Colonic mucosa (tissue), 4 donors: ENCODE measurements around the gene OR51T1. TPM values are rescaled to one million over a fixed set of nuclear protein-coding genes. Genes with fewer than 3 reads are reported as not detected.

Experiments used
- DNase-seq: peaks from one replicate; pipeline ENCODE4 v3.0.0-alpha.2; 2020
- H3K27ac ChIP-seq: fragments of 200-600 bp; one replicate; pipeline ENCODE4 v1.8.0; 2021
- H3K27me3 ChIP-seq: fragments of 200-600 bp; one replicate; pipeline ENCODE4 v1.8.0; 2021
- H3K36me3 ChIP-seq: fragments of 200-600 bp; one replicate; pipeline ENCODE4 v1.8.0; 2021
- H3K4me1 ChIP-seq: fragments of 200-600 bp; one replicate; pipeline ENCODE4 v1.8.0; 2021; ENCODE audit warnings: mild to moderate bottlenecking
- H3K4me3 ChIP-seq: fragments of 200-600 bp; one replicate; pipeline ENCODE4 v1.8.0; 2021
- H3K9ac ChIP-seq, 2 donors: one replicate each; pipeline ENCODE4 v1.7.0; 2013; ENCODE audit warnings: control low read depth in 2 of 2, low read depth in 2 of 2, low read length in 2 of 2
- H3K9me3 ChIP-seq: fragments of 200-600 bp; one replicate; pipeline ENCODE4 v1.8.0; 2021
- CTCF ChIP-seq: fragments of 200-600 bp; IDR thresholded peaks from one replicate; pipeline ENCODE4 v1.8.0; 2022; ENCODE audit warnings: antibody characterized with exemption, mild to moderate bottlenecking
- intact Hi-C: fragments of 100-400 bp; cut with DNase I; formaldehyde crosslinking; loops from one replicate; pipeline ENCODE4 v1.14.1; 2022
- total RNA-seq, 2 donors: library from RNA; stranded (reverse); fragmentation: NEBNext Ultra II Directional in 1 of 2; extraction: Animal tissue kit (Norgen Biotek cat#: 25700) in 1 of 2; gene quantifications; one replicate each; pipeline ENCODE4 v1.2.1, GENCODE V29; 2021
- donor health status: healthy.
- donor health status: DM: no; HTN: no; CAD: no.
- donor health status: DM: no; HTN: no; CAD: no.

OR51T1 gene
- total RNA-seq, 2 donors from 2014 or later = not detected

GRCh38 chr11:4924239-4924638, 42.5 kb downstream of the OR51T1 start, which contains the start of gene OR51G1:
OR51G1 (minus strand) TSS chr11:4924339; CDS start chr11:4924339, 0 bp downstream.
- Histone ChIP-seq H3K36me3 (no peaks in the 10 kb centered on the region), H3K27me3 (no peaks in the 10 kb centered on the region), H3K9me3 (no peaks in the 10 kb centered on the region), H3K9ac (no peak within 1 kb of the TSS), H3K27ac (no peak within 1 kb of the TSS), H3K4me3 (no peak within 1 kb of the TSS), H3K4me1 (no peaks in the 10 kb centered on the region)
- intact Hi-C loops = no loop called here
- no peak for DNase-seq
- no peak for TF ChIP-seq CTCF

GRCh38 chr11:4926608-4927007, 44.9 kb downstream of the OR51T1 start:
- Histone ChIP-seq H3K4me3 (no peak overlapping the region), H3K27me3 (no peaks in the 10 kb centered on the region), H3K27ac (no peak overlapping the region), H3K4me1 (no peaks in the 10 kb centered on the region), H3K36me3 (no peaks in the 10 kb centered on the region), H3K9me3 (no peaks in the 10 kb centered on the region), H3K9ac (no peak overlapping the region)
- DNase-seq = no peak
- intact Hi-C loops = no loop called here
- no peak for TF ChIP-seq CTCF

Other genes with a start within 250 kb of the OR51T1 start
- not detected for gene OR51D1, start 244.4 kb upstream of the OR51T1 start, total RNA-seq
- 1 to 10 TPM in 1 of 2 donors, under 1 TPM in 1; 0.22 to 1.0 TPM for gene OR51E1, start 237.9 kb upstream of the OR51T1 start, total RNA-seq
- gene OR51E2, start 184.0 kb upstream of the OR51T1 start, total RNA-seq = under 1 TPM; 0.30 to 0.74 TPM
- gene MMP26, start 177.1 kb upstream of the OR51T1 start, total RNA-seq = not detected
- gene OR51F1, start 112.0 kb upstream of the OR51T1 start, total RNA-seq = not detected
- not detected for gene OR52R1, start 77.5 kb upstream of the OR51T1 start, total RNA-seq
- not detected for gene OR51F2, start 60.6 kb upstream of the OR51T1 start, total RNA-seq
- gene OR51S1, start 32.7 kb upstream of the OR51T1 start, total RNA-seq = not detected
- gene OR51A7, start 21.9 kb downstream of the OR51T1 start, total RNA-seq = not detected
- not detected for gene OR51G2, start 37.5 kb downstream of the OR51T1 start, total RNA-seq
- not detected for gene OR51G1, start 42.4 kb downstream of the OR51T1 start, total RNA-seq
- gene OR51A4, start 65.7 kb downstream of the OR51T1 start, total RNA-seq = not detected
- gene OR51A2, start 73.8 kb downstream of the OR51T1 start, total RNA-seq = not detected
- not detected for gene OR51L1, start 113.0 kb downstream of the OR51T1 start, total RNA-seq
- not detected for gene OR52J3, start 164.6 kb downstream of the OR51T1 start, total RNA-seq
- gene OR52E2, start 177.7 kb downstream of the OR51T1 start, total RNA-seq = not detected
- gene OR52E1, start 187.7 kb downstream of the OR51T1 start, total RNA-seq = not detected